Measurements from ENCODE around the gene TRIO.
A peak's percentile ranks its signal among the peaks of the same experiment; 100 is the strongest.

The TRIO gene

DNA sequence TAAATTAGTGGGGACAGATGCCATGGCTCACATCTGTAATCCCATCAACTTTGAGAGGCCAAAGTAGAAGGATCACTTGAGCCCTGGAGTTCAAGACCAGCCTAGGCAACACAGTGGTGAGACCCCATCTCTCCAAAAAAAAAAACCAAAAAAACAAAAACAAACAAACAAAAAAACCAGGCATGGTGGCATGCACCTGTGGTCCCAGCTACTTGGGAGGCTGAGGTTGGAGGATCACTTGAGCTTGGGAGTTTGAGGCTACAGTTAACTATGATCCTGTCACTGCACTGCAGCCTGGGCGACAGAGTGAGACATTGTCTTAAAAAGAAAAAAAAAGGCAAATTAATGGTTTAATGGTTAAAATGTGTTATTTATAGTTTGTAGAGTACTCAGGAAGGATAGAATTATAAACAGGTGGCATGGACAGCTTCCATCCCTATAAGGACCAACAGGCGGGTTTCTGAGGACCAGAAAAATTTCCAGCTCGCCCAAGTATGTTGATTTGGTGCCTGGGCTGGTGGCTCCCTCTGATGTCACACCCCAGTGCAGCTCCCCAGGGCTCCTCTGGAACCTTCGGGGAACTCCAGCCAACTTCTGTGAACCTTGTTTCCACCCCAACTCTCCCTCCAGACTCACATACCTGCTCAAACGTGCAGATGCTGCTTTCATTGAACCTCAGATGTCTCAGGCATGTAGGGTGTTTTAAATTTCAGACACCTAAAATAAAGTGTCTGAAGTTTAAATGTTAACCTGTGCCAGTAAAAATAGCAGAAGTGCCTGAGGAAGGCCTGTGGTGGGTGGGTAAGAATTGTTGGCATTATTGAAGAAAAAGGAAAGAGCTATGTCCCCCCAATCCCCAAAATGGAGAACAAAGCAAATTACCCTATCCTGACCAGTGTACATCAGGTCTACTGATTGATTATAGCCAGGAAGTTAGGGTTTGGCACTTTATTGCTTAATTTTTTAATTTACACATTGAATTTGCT, 69.0 kb downstream of the TRIO start:
- DNase-seq = no peak

GRCh38 chr5:14212838-14213237, 69.7 kb downstream of the TRIO start:
- DNase-seq = no peak

GRCh38 chr5:14213253-14213652, 70.1 kb downstream of the TRIO start:
- DNase-seq = no peak

GRCh38 chr5:14213813-14214585, 70.9 kb downstream of the TRIO start:
- DNase-seq = peak; percentile 30

GRCh38 chr5:14215901-14216300, 72.8 kb downstream of the TRIO start:
- DNase-seq = no peak

- DNase-seq = no peak
These were observed 73.2 kb downstream of the TRIO start for GRCh38 chr5:14216372-14216771.

- no peak for DNase-seq
These were observed 73.8 kb downstream of the TRIO start for GRCh38 chr5:14216902-14217301.

DNA sequence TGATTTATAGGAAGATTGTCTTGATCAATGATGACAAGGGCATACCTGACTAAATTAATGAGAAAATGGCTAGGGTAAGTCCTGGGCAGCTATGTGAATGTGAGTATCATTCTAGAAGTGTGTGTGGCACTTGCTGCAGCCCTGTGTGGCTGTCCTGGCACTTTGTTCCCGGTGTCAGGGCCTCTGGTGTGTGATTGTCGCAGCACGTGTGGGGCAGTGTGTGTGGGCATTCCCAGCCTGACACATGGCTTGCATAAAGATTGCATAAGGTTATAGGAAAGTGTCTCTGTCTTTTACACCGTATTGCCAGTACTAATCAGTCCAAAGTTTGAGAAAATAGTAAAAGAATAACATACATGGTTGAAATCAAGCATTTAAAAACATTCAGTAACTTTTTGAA, 74.4 kb downstream of the TRIO start:
- DNase-seq = no peak

DNA sequence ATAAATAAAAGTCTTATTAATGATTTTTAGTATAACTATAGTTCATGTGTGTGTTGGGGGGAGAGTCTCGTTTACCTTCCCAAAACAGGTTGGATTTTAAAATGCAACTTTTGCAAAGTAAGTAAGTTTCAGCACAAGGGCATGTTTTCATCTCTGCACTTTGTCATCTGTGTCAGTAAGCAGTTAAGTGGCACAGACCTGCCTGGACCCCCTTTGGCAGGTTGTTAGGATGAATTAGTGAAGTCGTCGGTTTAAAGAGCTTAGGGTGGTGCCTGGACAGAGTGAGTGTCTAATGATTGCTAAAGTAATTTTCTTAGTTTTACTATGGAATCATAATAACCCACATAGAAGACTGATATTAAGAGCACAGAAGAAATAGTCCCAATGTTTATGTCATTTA, 74.9 kb downstream of the TRIO start:
- DNase-seq = no peak

DNA sequence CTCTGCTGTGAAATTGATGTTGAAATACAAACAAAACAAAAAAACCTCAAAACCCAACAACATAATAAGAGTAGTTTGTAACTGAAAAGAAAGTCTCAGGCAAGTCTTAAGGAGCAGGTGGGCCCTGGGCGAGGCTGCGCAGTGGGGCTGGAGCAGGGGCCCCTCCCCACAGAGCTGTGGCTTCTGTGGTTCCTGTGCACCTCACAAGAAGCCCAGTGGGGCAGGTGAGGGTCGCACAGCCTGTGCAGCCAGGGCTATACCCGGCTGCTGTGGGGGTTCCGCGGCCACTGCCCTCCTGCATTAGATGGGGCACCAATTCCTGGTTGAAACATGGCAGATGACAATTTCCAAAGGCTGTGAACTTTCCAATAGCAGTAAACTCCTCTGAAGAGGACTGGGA, 75.3 kb downstream of the TRIO start:
- DNase-seq = no peak

- no peak for DNase-seq
These were observed 75.9 kb downstream of the TRIO start for GRCh38 chr5:14218897-14219573.

DNA sequence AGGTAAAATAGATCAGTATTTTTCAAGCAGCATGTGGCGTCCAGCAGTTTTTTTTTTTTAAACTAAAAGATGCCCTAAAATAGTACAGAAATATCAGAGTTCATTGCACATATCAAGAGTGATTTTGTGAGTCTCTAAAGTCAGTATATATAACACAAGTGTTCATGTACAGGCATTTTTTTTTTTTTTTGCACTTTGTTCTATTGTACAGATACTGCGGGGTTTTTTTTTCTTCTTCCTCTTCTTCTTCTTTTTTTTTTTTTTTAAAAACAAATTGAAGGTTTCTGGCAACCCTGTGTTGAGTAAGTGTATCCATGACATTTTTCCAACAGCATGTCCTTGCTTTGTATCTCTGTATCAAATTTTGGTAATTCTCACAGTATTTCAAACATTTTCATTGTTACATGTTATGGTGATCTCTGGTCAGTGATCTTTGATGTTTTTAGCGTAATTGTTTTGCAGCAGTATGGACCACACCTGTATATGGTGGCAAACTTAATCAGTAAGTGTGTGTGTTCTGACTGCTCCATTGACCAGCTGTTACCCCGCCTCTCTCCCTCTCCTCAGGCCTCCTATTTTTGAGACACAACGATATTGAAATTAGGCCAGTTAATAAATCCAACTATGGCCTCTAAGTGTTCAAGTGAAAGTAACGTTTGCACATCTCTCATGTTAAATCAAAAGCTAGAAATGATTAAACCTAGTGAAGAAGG, 76.8 kb downstream of the TRIO start:
- no peak for DNase-seq

DNA sequence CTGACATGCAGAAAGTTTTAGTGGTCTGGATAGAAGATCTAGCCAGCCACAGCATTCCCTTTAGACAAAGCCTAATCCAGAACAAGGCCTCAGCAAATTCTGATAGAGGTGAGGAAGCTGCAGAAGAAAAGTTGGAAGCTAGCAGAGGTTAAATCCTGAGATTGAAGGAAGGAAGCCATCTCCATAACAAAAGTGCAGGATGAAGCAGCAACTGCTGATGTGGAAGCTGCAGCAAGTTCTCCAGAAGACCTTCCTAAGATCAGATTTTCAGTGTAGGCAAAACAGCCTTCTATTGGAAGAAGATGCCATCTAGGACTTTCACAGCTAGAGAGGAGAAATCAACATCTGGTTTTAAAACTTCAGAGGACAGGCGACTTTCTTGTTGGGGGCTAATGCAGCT, 77.5 kb downstream of the TRIO start:
- DNase-seq = no peak

- DNase-seq = no peak
These were observed 78.6 kb downstream of the TRIO start for GRCh38 chr5:14221732-14222131.

- no peak for DNase-seq
These were observed 79.1 kb downstream of the TRIO start for GRCh38 chr5:14222206-14222605.

- DNase-seq = no peak
These were observed 80.2 kb downstream of the TRIO start for GRCh38 chr5:14223372-14223771.

GRCh38 chr5:14225173-14225834, 82.2 kb downstream of the TRIO start:
- DNase-seq = no peak

DNA sequence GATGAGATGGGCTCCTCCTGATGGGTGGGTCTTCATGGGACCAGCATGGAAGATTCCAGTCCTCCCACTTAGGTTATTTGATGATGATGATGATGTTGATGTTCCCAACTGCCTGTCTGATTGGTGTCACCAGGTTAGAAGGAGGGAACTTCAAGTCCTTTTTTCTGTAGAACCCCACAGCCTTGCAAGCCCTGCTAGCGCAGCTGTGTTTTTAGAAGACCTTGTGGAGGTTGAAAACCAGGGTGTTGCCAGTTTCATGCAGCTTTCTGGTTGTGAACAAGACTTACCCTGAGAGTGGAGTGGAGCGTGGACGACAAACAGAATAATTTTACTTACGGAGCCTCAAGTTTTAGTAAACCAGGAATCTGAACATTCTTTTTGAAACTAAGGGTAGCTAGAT, 83.0 kb downstream of the TRIO start:
- DNase-seq = no peak

- DNase-seq = no peak
These were observed 83.4 kb downstream of the TRIO start for GRCh38 chr5:14226554-14226953.

- DNase-seq = no peak
These were observed 83.8 kb downstream of the TRIO start for GRCh38 chr5:14226992-14227391.

DNA sequence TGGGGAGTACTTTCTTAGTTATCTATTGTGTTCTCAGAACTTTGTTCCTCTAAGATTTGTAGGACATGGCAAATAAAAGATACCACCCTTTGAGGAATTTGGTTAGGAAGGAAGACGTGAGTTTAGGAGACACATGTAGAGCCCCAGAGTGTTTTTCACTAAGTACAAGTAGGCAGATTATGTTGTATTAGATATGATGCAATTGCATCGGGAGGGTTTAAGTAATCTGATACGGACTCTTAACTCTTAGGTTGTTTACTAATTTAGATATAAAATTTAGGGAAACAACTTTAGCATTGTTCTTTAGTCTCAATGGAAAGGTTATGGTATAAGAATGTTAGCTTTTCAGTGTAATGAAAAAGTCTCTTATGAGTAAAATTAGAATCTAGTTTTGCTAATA, 84.4 kb downstream of the TRIO start:
- DNase-seq = no peak

DNA sequence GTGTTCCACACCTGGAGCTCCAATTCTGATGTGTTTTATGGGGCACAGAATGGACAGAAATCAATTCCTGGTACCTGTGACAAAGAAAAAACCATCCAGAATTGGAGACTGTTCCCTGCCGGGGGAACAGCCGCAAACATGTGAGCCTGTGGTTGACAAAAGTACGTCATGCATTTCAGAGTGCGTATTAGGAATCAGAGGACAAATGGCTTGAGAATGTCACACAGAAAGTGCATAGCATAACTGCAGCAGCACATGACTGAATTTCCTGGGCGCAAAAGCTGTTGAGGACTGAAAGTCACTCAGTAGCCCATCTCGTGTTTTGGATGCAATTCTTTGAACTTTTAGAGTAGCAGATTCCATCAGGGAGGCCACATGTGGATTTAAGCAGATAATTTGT, 85.1 kb downstream of the TRIO start:
- DNase-seq = no peak

Data from NCI-H146 (cell line).